AG10803 (cell line): Measurements from ENCODE around the gene TSNAX.
A peak's percentile ranks its signal among the peaks of the same experiment; 100 is the strongest.

Experiments
- DNase-seq: peaks from one replicate; pipeline ENCODE4 v3.0.0; 2010; ENCODE audit warnings: low read depth
- H3K4me3 ChIP-seq: 2 replicates; pipeline ENCODE4 v1.5.1; 2011; ENCODE audit warnings: mild to moderate bottlenecking, low read length, control low read depth
- CTCF ChIP-seq: conservative IDR thresholded peaks from 2 replicates; pipeline ENCODE4 v1.5.1; 2011; ENCODE audit warnings: mild to moderate bottlenecking, low read length, control low read depth, inconsistent platforms

Gene TSNAX

GRCh38 chr1:231522038-231522437 is 6.4 kb upstream of the TSNAX start:
- no peak for TF ChIP-seq CTCF
- no peak overlapping the region for H3K4me3 ChIP-seq
- no peak for DNase-seq

- no peak overlapping the region for H3K4me3 ChIP-seq
- no peak for DNase-seq
- no peak for TF ChIP-seq CTCF
Measured at GRCh38 chr1:231522931-231523642, 5.4 kb upstream of the TSNAX start.

GRCh38 chr1:231523816-231524215 is 4.7 kb upstream of the TSNAX start:
- no peak for DNase-seq
- H3K4me3 ChIP-seq, result no peak overlapping the region
- TF ChIP-seq CTCF, result no peak

GRCh38 chr1:231526536-231526935 is 1.9 kb upstream of the TSNAX start:
- no peak for TF ChIP-seq CTCF
- no peak for DNase-seq

GRCh38 chr1:231527586-231528171 is 790 bp upstream of the TSNAX start:
- H3K4me3 ChIP-seq, result peak overlapping the region; percentile 96
- DNase-seq, result no peak
- TF ChIP-seq CTCF, result no peak

More at GRCh38 chr1:231526536-231526935, 1.9 kb upstream of the TSNAX start:
- H3K4me3 ChIP-seq, result no peak overlapping the region

- no peak overlapping the region for H3K4me3 ChIP-seq
- TF ChIP-seq CTCF, result no peak
- DNase-seq, result no peak
Measured at GRCh38 chr1:231533240-231533639, 4.8 kb downstream of the TSNAX start.

GRCh38 chr1:231534703-231535159 is 6.3 kb downstream of the TSNAX start:
- no peak overlapping the region for H3K4me3 ChIP-seq
- TF ChIP-seq CTCF, result no peak
- DNase-seq, result no peak
